GM21529 (cell line): ENCODE measurements around the gene MGRN1.
A peak's percentile ranks its signal among the peaks of the same experiment; 100 is the strongest.

Experiments used
- ATAC-seq: cut with Tn5 transposase; IDR thresholded peaks from one replicate; pipeline ENCODE4 v1.9.1; 2021; ENCODE audit not compliant: unreplicated experiment

The MGRN1 gene

GRCh38 chr16:4603624-4604170, 20.9 kb upstream of the MGRN1 start:
- ATAC-seq, result no peak

- no peak for ATAC-seq
Measured at GRCh38 chr16:4604401-4604800, 20.2 kb upstream of the MGRN1 start.

GRCh38 chr16:4606354-4606753, 18.3 kb upstream of the MGRN1 start:
- no peak for ATAC-seq

GRCh38 chr16:4607841-4608703, 16.6 kb upstream of the MGRN1 start:
- ATAC-seq, result no peak

- no peak for ATAC-seq
Measured at GRCh38 chr16:4608704-4608980, 16.0 kb upstream of the MGRN1 start.

- ATAC-seq, result no peak
Measured at GRCh38 chr16:4609200-4610010, 15.2 kb upstream of the MGRN1 start.

- no peak for ATAC-seq
Measured at GRCh38 chr16:4610011-4611005, 14.3 kb upstream of the MGRN1 start.

GRCh38 chr16:4611337-4612021, 13.1 kb upstream of the MGRN1 start:
- ATAC-seq, result no peak

GRCh38 chr16:4612474-4612931, 12.1 kb upstream of the MGRN1 start:
- ATAC-seq, result no peak

- ATAC-seq, result no peak
Measured at GRCh38 chr16:4612977-4613635, 11.5 kb upstream of the MGRN1 start.

- no peak for ATAC-seq
Measured at GRCh38 chr16:4613636-4614570, 10.7 kb upstream of the MGRN1 start.

- peak; percentile 58 for ATAC-seq
Measured at GRCh38 chr16:4614571-4615383, 9.8 kb upstream of the MGRN1 start, which contains the start of gene UBALD1. Gene UBALD1 (minus strand): TSS chr16:4614888. CDS start chr16:4614797, 91 bp downstream.

- no peak for ATAC-seq
Measured at GRCh38 chr16:4615384-4616046, 9.1 kb upstream of the MGRN1 start.

GRCh38 chr16:4616047-4616811, 8.4 kb upstream of the MGRN1 start:
- peak; percentile 77 for ATAC-seq

- no peak for ATAC-seq
Measured at GRCh38 chr16:4617880-4618279, 6.7 kb upstream of the MGRN1 start.
